B cell (primary cell): ENCODE data around the gene LKAAEAR1.

ENCODE experiments used
- EZH2 ChIP-seq: IDR thresholded peaks from 2 replicates; pipeline ENCODE4 v1.6.1; 2012; ENCODE audit warnings: borderline replicate concordance, low read depth, mild to moderate bottlenecking, moderate library complexity, low read length; ENCODE audit not compliant: insufficient read depth, poor library complexity, severe bottlenecking
- TF ChIP-seq, protein P1 (sequence below): fragments of 200-600 bp; IDR thresholded peaks from one replicate; pipeline ENCODE4 v1.8.0; 2022; ENCODE audit warnings: antibody characterized with exemption, mild to moderate bottlenecking

DNA sequence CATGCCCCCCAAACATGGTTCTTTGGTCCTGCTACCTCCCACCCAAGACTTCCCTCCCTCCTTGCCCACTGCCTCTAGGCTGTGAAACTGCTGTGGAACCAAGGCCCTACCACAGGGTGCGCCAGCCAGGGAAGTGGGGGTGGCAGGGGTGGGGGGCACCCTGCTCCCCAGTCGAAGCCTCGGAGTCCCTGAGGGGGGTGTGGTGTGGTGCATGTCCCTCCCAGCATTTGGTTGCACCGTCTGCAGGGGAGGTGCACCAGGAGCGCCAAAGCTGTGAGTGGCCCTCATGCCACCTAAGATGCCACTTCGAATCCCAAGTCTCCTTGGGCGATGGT lies 6.7 kb downstream of the LKAAEAR1 start:
- TF ChIP-seq, protein P1, sequence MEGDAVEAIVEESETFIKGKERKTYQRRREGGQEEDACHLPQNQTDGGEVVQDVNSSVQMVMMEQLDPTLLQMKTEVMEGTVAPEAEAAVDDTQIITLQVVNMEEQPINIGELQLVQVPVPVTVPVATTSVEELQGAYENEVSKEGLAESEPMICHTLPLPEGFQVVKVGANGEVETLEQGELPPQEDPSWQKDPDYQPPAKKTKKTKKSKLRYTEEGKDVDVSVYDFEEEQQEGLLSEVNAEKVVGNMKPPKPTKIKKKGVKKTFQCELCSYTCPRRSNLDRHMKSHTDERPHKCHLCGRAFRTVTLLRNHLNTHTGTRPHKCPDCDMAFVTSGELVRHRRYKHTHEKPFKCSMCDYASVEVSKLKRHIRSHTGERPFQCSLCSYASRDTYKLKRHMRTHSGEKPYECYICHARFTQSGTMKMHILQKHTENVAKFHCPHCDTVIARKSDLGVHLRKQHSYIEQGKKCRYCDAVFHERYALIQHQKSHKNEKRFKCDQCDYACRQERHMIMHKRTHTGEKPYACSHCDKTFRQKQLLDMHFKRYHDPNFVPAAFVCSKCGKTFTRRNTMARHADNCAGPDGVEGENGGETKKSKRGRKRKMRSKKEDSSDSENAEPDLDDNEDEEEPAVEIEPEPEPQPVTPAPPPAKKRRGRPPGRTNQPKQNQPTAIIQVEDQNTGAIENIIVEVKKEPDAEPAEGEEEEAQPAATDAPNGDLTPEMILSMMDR, result no peak
- no peak for TF ChIP-seq EZH2
